Tibial artery (tissue), 4 donors: ENCODE measurements around the gene IL10RB.
"Not testable (repeated sequence)": the region's sequence is repeated elsewhere in the genome, so short reads cannot be mapped to it uniquely, and the experiment has no call there.

Source experiments
- DNase-seq, 2 donors: peaks; one replicate each; pipeline ENCODE4 v3.0.0-alpha.2; 2019
- H3K27ac ChIP-seq, 2 donors: fragments of 200-600 bp; sonication (generic) in 1 of 2; 1 replicate in 1 of 2; 2 replicates in 1 of 2; pipeline ENCODE4 v1.5.1; 2018 to 2019; ENCODE audit warnings: mild to moderate bottlenecking in 1 of 2
- H3K27me3 ChIP-seq, 2 donors: fragments of 200-600 bp; sonication (generic) in 1 of 2; one replicate each; pipeline versions ENCODE4 v1.5.1 to v1.6.0; 2016 to 2019
- H3K36me3 ChIP-seq, 3 donors: fragments of 200-600 bp; sonication (generic) in 2 of 3; one replicate each; pipeline ENCODE4 v1.5.1; 2016 to 2019; ENCODE audit warnings: mild to moderate bottlenecking in 2 of 3
- H3K4me1 ChIP-seq, 4 donors: fragments of 200-600 bp; sonication (generic) in 2 of 4; 1 replicate in 3 of 4; 2 replicates in 1 of 4; pipeline ENCODE4 v1.5.1; 2016 to 2019
- H3K4me3 ChIP-seq, 2 donors: fragments of 200-600 bp; sonication (generic) in 1 of 2; 1 replicate in 1 of 2; 2 replicates in 1 of 2; pipeline ENCODE4 v1.5.1; 2018 to 2019; ENCODE audit warnings: mild to moderate bottlenecking in 2 of 2
- H3K9me3 ChIP-seq, 3 donors: fragments of 200-600 bp; sonication (generic) in 1 of 3; one replicate each; pipeline ENCODE4 v1.5.1; 2016 to 2019
- CTCF ChIP-seq, 2 experiments: fragments of 200-600 bp in 1 of 2; fragments of 450-650 bp in 1 of 2; IDR thresholded peaks; one replicate each; pipeline ENCODE4 v1.5.1; 2017 to 2019; ENCODE audit warnings: antibody characterized with exemption in 2 of 2, mild to moderate bottlenecking in 1 of 2, moderate library complexity in 1 of 2
- intact Hi-C: fragments of 100-400 bp; cut with DNase I; formaldehyde crosslinking; loops from one replicate; pipeline ENCODE4 v1.15.0; 2023; ENCODE audit warnings: low total_unique reads

The IL10RB gene

GRCh38 chr21:33238565-33239255 is 27.5 kb upstream of the IL10RB start:
- no peak overlapping the region for H3K27ac ChIP-seq
- no peaks in the 10 kb centered on the region for H3K4me1 ChIP-seq
- H3K9me3 ChIP-seq: no peaks in the 10 kb centered on the region
- TF ChIP-seq CTCF (IDR thresholded peaks at IDR 0.05): no peak
- DNase-seq: no peak
- no peaks in the 10 kb centered on the region for H3K27me3 ChIP-seq
- H3K36me3 ChIP-seq: peaks cover 0 to under 1% (median 0%) of the 10 kb centered on the region in 3 donors
- no peak overlapping the region for H3K4me3 ChIP-seq
- intact Hi-C loops: no loop called here

GRCh38 chr21:33239559-33240127 is 26.5 kb upstream of the IL10RB start:
- DNase-seq, H3K27ac ChIP-seq, H3K4me3 ChIP-seq, H3K27me3 ChIP-seq, intact Hi-C loops, H3K36me3 ChIP-seq, H3K9me3 ChIP-seq, H3K4me1 ChIP-seq: not testable (repeated sequence)

GRCh38 chr21:33240404-33240803 is 25.8 kb upstream of the IL10RB start:
- no peak overlapping the region for H3K27ac ChIP-seq
- H3K27me3 ChIP-seq: no peaks in the 10 kb centered on the region
- intact Hi-C loops: no loop called here
- H3K9me3 ChIP-seq: no peaks in the 10 kb centered on the region
- TF ChIP-seq CTCF (IDR thresholded peaks at IDR 0.05): no peak
- no peaks in the 10 kb centered on the region for H3K4me1 ChIP-seq
- DNase-seq: no peak
- H3K4me3 ChIP-seq: no peak overlapping the region
- H3K36me3 ChIP-seq: peaks cover 6 to 17% (median 8%) of the 10 kb centered on the region in 3 donors

- Histone ChIP-seq H3K9me3 (no peaks in the 10 kb centered on the region), H3K4me1 (no peaks in the 10 kb centered on the region)
- intact Hi-C loops: no loop called here
Measured at GRCh38 chr21:33241846-33242245, 24.3 kb upstream of the IL10RB start.

GRCh38 chr21:33242846-33243245 is 23.3 kb upstream of the IL10RB start:
- H3K9me3 ChIP-seq, H3K4me1 ChIP-seq, DNase-seq, H3K27me3 ChIP-seq, H3K4me3 ChIP-seq, intact Hi-C loops, H3K27ac ChIP-seq: not testable (repeated sequence)
- peaks cover 28 to 40% (median 28%) of the 10 kb centered on the region in 3 donors for H3K36me3 ChIP-seq

More at GRCh38 chr21:33241846-33242245, 24.3 kb upstream of the IL10RB start:
- Histone ChIP-seq H3K27ac (no peak overlapping the region), H3K4me3 (no peak overlapping the region), H3K36me3 (peaks cover 20 to 30% (median 20%) of the 10 kb centered on the region in 3 donors), H3K27me3 (no peaks in the 10 kb centered on the region)
- no peak for DNase-seq
- no peak for TF ChIP-seq CTCF (IDR thresholded peaks at IDR 0.05)

GRCh38 chr21:33244082-33244778 is 21.9 kb upstream of the IL10RB start:
- no peak overlapping the region for H3K27ac ChIP-seq
- H3K27me3 ChIP-seq: no peaks in the 10 kb centered on the region
- no peak overlapping the region for H3K4me3 ChIP-seq
- no peak for TF ChIP-seq CTCF (IDR thresholded peaks at IDR 0.05)
- DNase-seq: no peak
- intact Hi-C loops: no loop called here
- no peaks in the 10 kb centered on the region for H3K9me3 ChIP-seq
- H3K36me3 ChIP-seq: peaks cover 38 to 48% (median 41%) of the 10 kb centered on the region in 3 donors
- no peaks in the 10 kb centered on the region for H3K4me1 ChIP-seq
